GM21390 (cell line): Measurements from ENCODE around the gene CETP.

Source experiments
- ATAC-seq: cut with Tn5 transposase; IDR thresholded peaks from one replicate; pipeline ENCODE4 v1.9.1; 2021; ENCODE audit not compliant: unreplicated experiment

Gene CETP

GRCh38 chr16:56961851-56962281, at the start of gene CETP:
CETP (plus strand) TSS chr16:56961950; CDS start chr16:56961980, 30 bp downstream.
- ATAC-seq, result no peak

- ATAC-seq, result no peak
Observed at GRCh38 chr16:56912746-56913708, 48.7 kb upstream of the CETP start.

- ATAC-seq, result no peak
Observed at GRCh38 chr16:56914896-56915295, 46.9 kb upstream of the CETP start.

- no peak for ATAC-seq
Observed at GRCh38 chr16:56915336-56916119, 46.2 kb upstream of the CETP start.

- peak; percentile 78 for ATAC-seq
Observed at GRCh38 chr16:56916571-56917403, 45.0 kb upstream of the CETP start.

- ATAC-seq, result no peak
Observed at GRCh38 chr16:56918467-56919012, 43.2 kb upstream of the CETP start.

- no peak for ATAC-seq
Observed at GRCh38 chr16:56919099-56919800, 42.5 kb upstream of the CETP start.

GRCh38 chr16:56921571-56921970, 40.2 kb upstream of the CETP start:
- no peak for ATAC-seq

- no peak for ATAC-seq
Observed at GRCh38 chr16:56923481-56924091, 38.2 kb upstream of the CETP start.

- no peak for ATAC-seq
Observed at GRCh38 chr16:56927471-56927870, 34.3 kb upstream of the CETP start.

- ATAC-seq, result no peak
Observed at GRCh38 chr16:56929639-56930038, 32.1 kb upstream of the CETP start.

GRCh38 chr16:56930486-56931270, 31.1 kb upstream of the CETP start:
- ATAC-seq, result no peak

GRCh38 chr16:56931271-56931891, 30.4 kb upstream of the CETP start:
- peak; percentile 45 for ATAC-seq

- ATAC-seq, result peak; percentile 81
Observed at GRCh38 chr16:56931892-56932720, 29.6 kb upstream of the CETP start, which contains the start of gene HERPUD1. HERPUD1 (plus strand) TSS chr16:56932142; CDS start chr16:56932245, 103 bp downstream.

- peak; percentile 9 for ATAC-seq
Observed at GRCh38 chr16:56932721-56933619, 28.8 kb upstream of the CETP start.
